HG03280 (cell line): ENCODE results near the gene FOXO3B.
A peak's percentile ranks its signal among the peaks of the same experiment; 100 is the strongest.
"Not testable (repeated sequence)": the region's sequence is repeated elsewhere in the genome, so short reads cannot be mapped to it uniquely, and the experiment has no call there.

Source experiments
- ATAC-seq: cut with Tn5 transposase; IDR thresholded peaks from one replicate; pipeline ENCODE4 v1.9.1; 2021; ENCODE audit warnings: mild to moderate bottlenecking, moderate library complexity; ENCODE audit not compliant: unreplicated experiment

Gene FOXO3B

DNA sequence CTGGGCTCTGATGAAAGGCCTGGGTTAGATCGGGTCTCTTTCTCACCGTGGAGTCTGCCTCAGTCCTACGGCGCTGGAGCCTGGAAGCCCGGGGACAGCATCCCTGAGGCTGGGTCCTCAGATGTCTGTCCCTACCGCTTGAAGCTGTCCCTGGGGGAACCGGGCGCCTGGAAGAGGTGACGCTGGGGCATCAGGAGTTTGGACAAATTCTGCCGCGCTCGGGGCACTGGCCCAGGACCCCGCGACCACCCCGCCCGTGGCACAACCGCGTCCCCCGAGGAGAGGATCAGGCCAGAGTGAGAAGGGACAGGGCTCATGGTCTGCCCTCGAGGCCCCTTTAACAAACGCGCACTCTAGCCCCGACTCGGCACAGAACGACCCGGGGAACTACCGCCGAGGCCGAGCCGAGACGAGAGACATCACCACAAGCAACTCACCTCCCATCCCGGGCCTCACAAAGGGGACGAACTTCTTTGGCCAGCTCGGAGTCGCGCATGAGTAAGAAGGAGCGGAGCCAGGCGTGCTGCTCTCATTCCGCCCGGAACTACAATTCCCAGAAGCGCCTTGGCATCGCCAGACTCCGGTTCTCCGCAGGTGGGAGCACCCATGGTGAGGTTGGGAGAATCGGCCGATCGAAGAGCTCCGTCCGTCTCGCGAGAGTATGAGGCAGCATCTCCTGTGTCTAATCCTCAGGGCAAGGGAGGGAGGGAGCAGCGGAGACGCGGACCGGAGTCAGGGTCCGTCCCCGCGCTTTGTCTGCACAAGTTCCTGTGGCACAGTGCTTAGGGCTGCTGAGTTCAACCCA is at the start of gene FOXO3B:
Gene FOXO3B (minus strand): TSS at position 548 of the 805 bp plus-strand sequence. CDS start 663 bp downstream, outside the sequence.
- peak; percentile 75 for ATAC-seq

GRCh38 chr17:18723509-18723908 is 41.4 kb upstream of the FOXO3B start:
- ATAC-seq: not testable (repeated sequence)

DNA sequence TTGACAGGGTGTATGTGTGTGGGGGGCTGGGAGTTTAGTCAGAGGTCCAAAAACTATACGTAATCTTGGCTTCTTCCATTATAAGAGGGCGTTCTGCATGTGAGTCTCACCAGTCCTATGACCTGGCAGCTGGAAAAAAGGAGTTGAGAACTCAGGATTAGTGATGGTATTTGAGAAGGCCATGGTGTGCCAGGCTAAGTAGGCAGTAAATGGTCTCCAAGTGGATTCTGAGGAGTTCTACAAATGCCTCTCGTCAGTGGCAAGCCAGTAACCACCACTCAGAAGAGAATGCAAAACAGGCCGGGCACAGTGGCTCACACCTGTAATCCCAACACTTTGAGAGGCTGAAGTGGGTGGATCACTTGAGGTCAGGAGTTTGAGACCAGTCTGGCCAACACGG is 40.5 kb upstream of the FOXO3B start:
- not testable (repeated sequence) for ATAC-seq

GRCh38 chr17:18721775-18722547 is 39.8 kb upstream of the FOXO3B start:
- not testable (repeated sequence) for ATAC-seq

GRCh38 chr17:18719428-18720110 is 37.5 kb upstream of the FOXO3B start:
- ATAC-seq: not testable (repeated sequence)

GRCh38 chr17:18718643-18719427 is 36.7 kb upstream of the FOXO3B start:
- not testable (repeated sequence) for ATAC-seq

DNA sequence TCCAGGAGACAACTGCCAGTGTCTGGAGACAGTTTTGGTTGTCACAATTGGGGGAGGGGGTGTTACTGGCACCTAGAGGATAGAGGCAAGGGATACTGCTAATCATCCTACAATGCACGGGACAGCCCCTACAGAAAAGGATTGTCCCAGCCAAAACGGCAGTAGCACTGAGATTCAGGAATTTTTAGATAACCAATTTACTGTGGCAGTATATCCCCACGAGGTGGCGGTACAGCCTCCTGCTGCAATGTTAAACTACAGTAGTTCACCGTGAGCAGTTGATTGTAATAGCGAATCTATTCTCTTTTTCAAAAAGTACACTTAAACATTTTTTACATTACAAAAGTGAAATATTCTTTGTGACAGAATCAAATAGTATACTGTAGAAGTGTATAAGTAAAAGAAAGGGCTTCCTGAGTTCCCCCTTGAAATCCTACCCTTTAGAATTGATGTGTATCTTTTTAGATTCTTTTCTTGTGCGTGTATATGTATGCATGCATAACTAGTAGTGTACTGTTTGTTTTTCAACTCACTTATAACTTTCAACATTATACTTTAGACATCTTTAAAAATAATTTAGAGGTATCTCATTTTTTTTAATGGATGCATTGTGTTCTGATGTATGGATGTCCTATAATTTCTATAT is 30.4 kb upstream of the FOXO3B start:
- ATAC-seq: not testable (repeated sequence)

GRCh38 chr17:18708215-18708614 is 26.1 kb upstream of the FOXO3B start:
- ATAC-seq: not testable (repeated sequence)

GRCh38 chr17:18705955-18706354 is 23.8 kb upstream of the FOXO3B start:
- ATAC-seq: not testable (repeated sequence)

- not testable (repeated sequence) for ATAC-seq
Measured at GRCh38 chr17:18698473-18699103, 16.5 kb upstream of the FOXO3B start.

DNA sequence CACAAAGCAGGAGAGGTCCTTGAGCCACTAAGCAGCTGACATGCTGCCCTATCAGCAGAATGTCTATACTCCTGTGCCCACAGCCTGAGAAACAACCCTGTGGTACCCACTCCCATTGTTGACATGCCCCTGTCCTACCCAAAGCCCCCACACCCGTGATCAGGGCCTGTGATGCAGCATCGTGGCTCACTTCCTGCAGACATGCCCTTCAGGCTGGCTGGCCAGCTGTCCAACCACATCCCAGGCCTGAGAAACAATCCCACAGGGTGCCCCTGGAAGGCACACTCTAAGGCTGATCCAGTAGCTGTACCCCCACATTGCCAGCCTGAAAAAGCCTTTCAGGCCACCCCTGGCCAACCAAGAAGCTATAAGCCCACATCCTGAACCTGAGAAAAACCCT is 13.0 kb upstream of the FOXO3B start:
- not testable (repeated sequence) for ATAC-seq

GRCh38 chr17:18682668-18683067 is 554 bp upstream of the FOXO3B start:
- ATAC-seq: not testable (repeated sequence)

DNA sequence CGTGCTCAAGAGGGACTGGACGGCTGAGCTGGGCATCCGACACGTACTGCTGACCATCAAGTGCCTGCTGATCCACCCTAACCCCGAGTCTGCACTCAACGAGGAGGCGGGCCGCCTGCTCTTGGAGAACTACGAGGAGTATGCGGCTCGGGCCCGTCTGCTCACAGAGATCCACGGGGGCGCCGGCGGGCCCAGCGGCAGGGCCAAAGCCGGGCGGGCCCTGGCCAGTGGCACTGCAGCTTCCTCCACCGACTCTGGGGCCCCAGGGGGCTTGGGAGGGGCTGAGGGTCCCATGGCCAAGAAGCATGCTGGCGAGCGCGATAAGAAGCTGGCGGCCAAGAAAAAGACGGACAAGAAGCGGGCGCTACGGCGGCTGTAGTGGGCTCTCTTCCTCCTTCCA is 4.7 kb downstream of the FOXO3B start:
- not testable (repeated sequence) for ATAC-seq

DNA sequence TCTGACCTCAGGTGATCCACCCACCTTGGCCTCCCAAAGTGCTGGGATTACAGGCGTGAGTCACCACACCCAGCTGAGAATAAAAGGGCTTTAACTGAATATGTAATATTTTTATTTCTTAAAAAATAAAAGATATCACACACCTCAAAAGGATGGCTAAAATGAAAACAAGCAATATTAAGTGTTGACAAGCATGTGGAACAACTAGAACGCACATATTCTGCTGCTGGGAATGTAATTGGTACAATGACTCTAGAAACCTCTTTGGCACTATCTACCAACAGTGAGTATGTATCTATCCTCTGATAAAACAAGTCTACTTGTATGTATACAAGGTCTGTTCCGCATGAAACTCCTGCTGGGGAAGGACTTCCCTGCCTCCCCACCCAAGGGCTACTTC is 5.2 kb downstream of the FOXO3B start:
- not testable (repeated sequence) for ATAC-seq

- not testable (repeated sequence) for ATAC-seq
Measured at GRCh38 chr17:18672395-18673227, 9.5 kb downstream of the FOXO3B start.

- ATAC-seq: not testable (repeated sequence)
Measured at GRCh38 chr17:18668625-18669024, 13.5 kb downstream of the FOXO3B start.

- not testable (repeated sequence) for ATAC-seq
Measured at GRCh38 chr17:18667535-18667934, 14.6 kb downstream of the FOXO3B start.

DNA sequence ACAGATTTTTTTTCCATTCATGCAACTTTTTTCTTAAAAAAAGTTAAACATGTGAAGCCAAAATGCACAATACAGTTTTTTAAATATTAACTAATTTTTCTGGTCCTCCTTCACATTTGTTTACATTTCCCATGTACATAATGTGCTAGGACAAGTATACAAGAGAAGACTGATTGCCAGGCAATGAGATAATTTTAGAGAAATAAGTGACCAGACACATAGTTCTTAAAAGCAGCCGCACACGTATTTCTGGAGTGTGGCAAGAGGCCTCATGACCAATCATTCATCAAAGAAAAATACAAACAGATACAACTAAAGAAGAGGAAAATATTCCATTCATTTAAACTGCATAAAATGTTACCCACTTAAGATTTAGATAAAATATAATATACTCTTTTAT is 15.8 kb downstream of the FOXO3B start:
- ATAC-seq: not testable (repeated sequence)
